GM18526 (cell line): ENCODE results near the gene EHMT1.

Experiments used
- POLR2A ChIP-seq: IDR thresholded peaks from 3 replicates; pipeline ENCODE4 v1.6.1; 2011; ENCODE audit not compliant: insufficient read length; ENCODE audit errors: extremely low read depth

The EHMT1 gene

GRCh38 chr9:137630126-137630525 lies 11.3 kb downstream of the EHMT1 start:
- no peak for TF ChIP-seq POLR2A

GRCh38 chr9:137630679-137631078 lies 11.9 kb downstream of the EHMT1 start:
- TF ChIP-seq POLR2A = no peak

- no peak for TF ChIP-seq POLR2A
Measured at GRCh38 chr9:137631345-137632229, 12.8 kb downstream of the EHMT1 start.

GRCh38 chr9:137632230-137633161 lies 13.7 kb downstream of the EHMT1 start:
- no peak for TF ChIP-seq POLR2A

GRCh38 chr9:137634016-137634415 lies 15.2 kb downstream of the EHMT1 start:
- no peak for TF ChIP-seq POLR2A

- no peak for TF ChIP-seq POLR2A
Measured at GRCh38 chr9:137638680-137639079, 19.9 kb downstream of the EHMT1 start.

- TF ChIP-seq POLR2A = no peak
Measured at GRCh38 chr9:137639303-137640051, 20.7 kb downstream of the EHMT1 start.

GRCh38 chr9:137640862-137641261 lies 22.1 kb downstream of the EHMT1 start:
- TF ChIP-seq POLR2A = no peak

GRCh38 chr9:137642118-137642601 lies 23.4 kb downstream of the EHMT1 start:
- TF ChIP-seq POLR2A = no peak

GRCh38 chr9:137642892-137643291 lies 24.1 kb downstream of the EHMT1 start:
- TF ChIP-seq POLR2A = no peak

- no peak for TF ChIP-seq POLR2A
Measured at GRCh38 chr9:137643921-137644320, 25.1 kb downstream of the EHMT1 start.

- no peak for TF ChIP-seq POLR2A
Measured at GRCh38 chr9:137645211-137645610, 26.4 kb downstream of the EHMT1 start.

- TF ChIP-seq POLR2A = no peak
Measured at GRCh38 chr9:137646341-137646740, 27.5 kb downstream of the EHMT1 start.

GRCh38 chr9:137647096-137647714 lies 28.4 kb downstream of the EHMT1 start:
- no peak for TF ChIP-seq POLR2A

- no peak for TF ChIP-seq POLR2A
Measured at GRCh38 chr9:137648396-137648795, 29.6 kb downstream of the EHMT1 start.
